DOHH2 (cell line): ENCODE results near the gene SMARCC2.

Experiments
- H3F3A ChIP-seq: fragments of 200-600 bp; sonication (generic), shearing (Covaris generic); 2 replicates; pipeline ENCODE4 v1.6.0; 2016; ENCODE audit warnings: antibody characterized with exemption, mild to moderate bottlenecking; ENCODE audit not compliant: control insufficient read depth, insufficient read depth
- H3K27ac ChIP-seq: fragments of 200-600 bp; sonication (generic); 2 replicates; pipeline ENCODE4 v1.5.1; 2014; ENCODE audit warnings: low read depth, mild to moderate bottlenecking, low read length, moderate library complexity
- H3K27me3 ChIP-seq: fragments of 200-600 bp; sonication (generic); 2 replicates; pipeline ENCODE4 v1.6.1; 2014; ENCODE audit warnings: mild to moderate bottlenecking, low read length, mixed read lengths; ENCODE audit not compliant: control insufficient read depth
- H3K36me3 ChIP-seq: fragments of 200-600 bp; sonication (generic); 2 replicates; pipeline ENCODE4 v1.6.1; 2014; ENCODE audit warnings: mild to moderate bottlenecking, low read length, moderate library complexity, mixed read lengths; ENCODE audit not compliant: control insufficient read depth
- H3K4me1 ChIP-seq: fragments of 200-600 bp; sonication (generic); 2 replicates; pipeline ENCODE4 v1.6.1; 2014; ENCODE audit warnings: mild to moderate bottlenecking, low read length, mixed read lengths; ENCODE audit not compliant: control insufficient read depth
- H3K4me2 ChIP-seq: fragments of 200-600 bp; sonication (generic); 2 replicates; pipeline ENCODE4 v1.6.0; 2014; ENCODE audit warnings: mild to moderate bottlenecking, low read length, moderate library complexity
- H3K4me3 ChIP-seq: fragments of 200-600 bp; sonication (generic); 2 replicates; pipeline ENCODE4 v1.5.1; 2014; ENCODE audit warnings: mild to moderate bottlenecking, low read length, mixed read lengths
- H3K79me2 ChIP-seq: fragments of 200-600 bp; sonication (generic); 2 replicates; pipeline ENCODE4 v1.6.1; 2014; ENCODE audit warnings: mild to moderate bottlenecking, low read length, mixed read lengths; ENCODE audit not compliant: control insufficient read depth
- H3K9me2 ChIP-seq: fragments of 200-600 bp; sonication (generic); replicated peaks from 2 replicates; pipeline ENCODE4 v1.6.1; 2014; ENCODE audit warnings: mild to moderate bottlenecking, low read length, mixed read lengths; ENCODE audit not compliant: control insufficient read depth
- H3K9me3 ChIP-seq: fragments of 200-600 bp; sonication (generic); 2 replicates; pipeline ENCODE4 v1.6.1; 2014; ENCODE audit warnings: antibody characterized with exemption, low read length, mixed read lengths; ENCODE audit not compliant: control insufficient read depth, insufficient read depth
- H4K20me1 ChIP-seq: fragments of 200-600 bp; sonication (generic); 2 replicates; pipeline ENCODE4 v1.6.0; 2014; ENCODE audit warnings: low read depth, mild to moderate bottlenecking, antibody characterized with exemption, low read length, moderate library complexity; ENCODE audit not compliant: control insufficient read depth, insufficient read depth
- EZH2phosphoT487 ChIP-seq: fragments of 200-600 bp; sonication (generic); IDR thresholded peaks from 2 replicates; pipeline ENCODE4 v1.6.1; 2017; ENCODE audit warnings: borderline replicate concordance, mild to moderate bottlenecking, antibody characterized with exemption, low read length, moderate library complexity, mixed read lengths
- TF ChIP-seq, protein P1 (sequence below): fragments of 200-600 bp; sonication (generic); IDR thresholded peaks from one replicate; pipeline ENCODE4 v1.5.1; 2014; ENCODE audit warnings: antibody characterized with exemption, mild to moderate bottlenecking, low read depth, low read length; ENCODE audit not compliant: poor library complexity, severe bottlenecking

SMARCC2 gene

DNA sequence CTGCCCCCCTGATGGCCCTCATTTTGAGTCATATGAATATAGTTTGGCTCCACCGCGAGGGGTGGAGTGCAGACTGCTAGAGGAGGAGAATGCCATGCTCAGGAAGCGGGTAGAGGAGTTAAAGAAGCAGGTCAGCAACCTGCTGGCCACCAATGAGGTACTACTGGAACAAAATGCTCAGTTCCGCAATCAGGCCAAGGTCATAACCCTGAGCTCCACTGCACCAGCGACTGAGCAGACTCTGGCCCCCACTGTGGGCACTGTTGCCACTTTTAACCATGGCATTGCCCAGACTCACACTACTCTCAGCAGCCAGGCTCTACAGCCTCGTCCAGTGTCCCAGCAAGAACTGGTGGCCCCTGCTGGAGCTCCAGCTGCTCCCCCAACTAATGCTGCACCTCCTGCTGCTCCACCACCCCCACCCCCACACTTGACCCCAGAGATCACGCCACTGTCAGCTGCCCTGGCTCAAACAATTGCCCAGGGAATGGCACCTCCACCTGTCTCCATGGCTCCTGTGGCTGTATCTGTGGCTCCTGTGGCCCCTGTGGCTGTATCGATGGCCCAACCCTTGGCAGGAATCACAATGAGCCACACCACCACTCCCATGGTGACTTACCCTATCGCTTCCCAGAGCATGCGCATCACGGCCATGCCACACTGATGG is 67.9 kb downstream of the SMARCC2 start:
- no peaks in the 10 kb centered on the region for H4K20me1 ChIP-seq
- no peak overlapping the region for H3K4me2 ChIP-seq
- H3K27me3 ChIP-seq, result no peaks in the 10 kb centered on the region
- H3K9me2 ChIP-seq, result no peaks in the 10 kb centered on the region
- H3K4me3 ChIP-seq, result no peak overlapping the region
- H3K79me2 ChIP-seq, result peaks cover 46% of the 10 kb centered on the region
- no peaks in the 10 kb centered on the region for H3K9me3 ChIP-seq
- no peak for TF ChIP-seq EZH2phosphoT487
- H3K4me1 ChIP-seq, result peaks cover 45% of the 10 kb centered on the region
- H3K27ac ChIP-seq, result no peak overlapping the region
- peaks cover 35% of the 10 kb centered on the region for H3F3A ChIP-seq
- H3K36me3 ChIP-seq, result peaks cover 42% of the 10 kb centered on the region

DNA sequence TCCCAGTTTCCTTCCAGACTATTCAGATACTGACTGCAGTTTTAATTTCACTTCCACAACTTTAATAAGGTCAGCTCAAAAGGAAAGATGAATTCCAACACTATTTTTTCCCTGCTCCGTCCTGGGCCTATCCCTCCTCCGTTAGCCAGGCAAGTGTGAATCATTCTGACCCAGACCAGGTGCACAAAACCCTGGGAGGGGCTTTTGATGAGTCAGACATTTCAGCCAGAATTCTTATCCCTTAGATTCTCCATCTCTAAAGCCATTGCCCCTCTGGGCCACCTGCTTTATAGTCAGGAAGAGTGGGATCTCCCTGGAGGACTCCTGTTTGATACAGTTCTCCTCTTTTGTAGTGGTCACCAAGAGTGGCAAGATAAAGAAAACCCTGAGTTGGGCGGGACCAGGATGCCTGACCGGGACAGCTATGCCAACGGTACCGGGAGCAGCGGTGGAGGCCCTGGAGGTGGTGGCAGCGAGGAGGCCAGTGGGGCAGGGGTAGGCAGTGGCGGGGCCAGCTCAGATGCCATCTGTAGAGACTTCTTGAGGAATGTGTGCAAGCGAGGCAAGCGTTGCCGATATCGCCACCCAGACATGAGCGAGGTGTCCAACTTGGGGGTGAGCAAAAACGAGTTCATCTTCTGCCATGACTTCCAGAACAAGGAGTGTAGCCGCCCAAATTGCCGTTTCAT is 69.0 kb downstream of the SMARCC2 start:
- peaks cover 42% of the 10 kb centered on the region for H3K36me3 ChIP-seq
- TF ChIP-seq, protein P1, sequence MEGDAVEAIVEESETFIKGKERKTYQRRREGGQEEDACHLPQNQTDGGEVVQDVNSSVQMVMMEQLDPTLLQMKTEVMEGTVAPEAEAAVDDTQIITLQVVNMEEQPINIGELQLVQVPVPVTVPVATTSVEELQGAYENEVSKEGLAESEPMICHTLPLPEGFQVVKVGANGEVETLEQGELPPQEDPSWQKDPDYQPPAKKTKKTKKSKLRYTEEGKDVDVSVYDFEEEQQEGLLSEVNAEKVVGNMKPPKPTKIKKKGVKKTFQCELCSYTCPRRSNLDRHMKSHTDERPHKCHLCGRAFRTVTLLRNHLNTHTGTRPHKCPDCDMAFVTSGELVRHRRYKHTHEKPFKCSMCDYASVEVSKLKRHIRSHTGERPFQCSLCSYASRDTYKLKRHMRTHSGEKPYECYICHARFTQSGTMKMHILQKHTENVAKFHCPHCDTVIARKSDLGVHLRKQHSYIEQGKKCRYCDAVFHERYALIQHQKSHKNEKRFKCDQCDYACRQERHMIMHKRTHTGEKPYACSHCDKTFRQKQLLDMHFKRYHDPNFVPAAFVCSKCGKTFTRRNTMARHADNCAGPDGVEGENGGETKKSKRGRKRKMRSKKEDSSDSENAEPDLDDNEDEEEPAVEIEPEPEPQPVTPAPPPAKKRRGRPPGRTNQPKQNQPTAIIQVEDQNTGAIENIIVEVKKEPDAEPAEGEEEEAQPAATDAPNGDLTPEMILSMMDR, result no peak
- no peak for TF ChIP-seq EZH2phosphoT487
- peak overlapping the region; percentile 99 for H3K4me2 ChIP-seq
- no peaks in the 10 kb centered on the region for H3K9me3 ChIP-seq
- no peaks in the 10 kb centered on the region for H3K9me2 ChIP-seq
- H3K4me3 ChIP-seq, result peak overlapping the region; percentile 82
- peaks cover 36% of the 10 kb centered on the region for H3F3A ChIP-seq
- H3K79me2 ChIP-seq, result peaks cover 44% of the 10 kb centered on the region
- H3K4me1 ChIP-seq, result peaks cover 37% of the 10 kb centered on the region
- H3K27ac ChIP-seq, result no peak overlapping the region
- H4K20me1 ChIP-seq, result no peaks in the 10 kb centered on the region
- H3K27me3 ChIP-seq, result no peaks in the 10 kb centered on the region

DNA sequence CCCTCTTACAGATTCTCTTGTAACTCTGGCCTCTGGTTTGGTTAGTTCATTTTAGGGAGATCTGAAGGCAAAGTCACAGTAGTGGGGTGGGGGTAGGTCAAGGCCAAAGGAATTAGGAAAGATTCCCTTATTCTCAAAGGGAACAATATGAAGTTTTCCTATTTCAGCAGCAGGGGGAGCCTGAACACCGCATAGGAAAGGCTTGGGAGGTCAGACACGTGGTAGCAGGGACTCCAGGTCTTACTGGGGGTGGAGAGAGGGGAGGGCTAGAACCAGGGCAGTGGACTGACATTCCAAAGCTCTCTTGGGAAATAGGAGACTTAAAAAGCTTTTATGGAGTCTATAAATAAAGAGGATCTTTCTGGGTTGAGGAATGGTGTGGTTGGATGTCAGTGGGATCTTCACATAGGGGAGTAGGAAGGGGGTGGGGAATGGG is 69.9 kb downstream of the SMARCC2 start:
- peak overlapping the region; percentile 80 for H3K27ac ChIP-seq
- TF ChIP-seq EZH2phosphoT487, result no peak
- TF ChIP-seq, protein P1, result peak; percentile 81
- no peaks in the 10 kb centered on the region for H3K27me3 ChIP-seq
- peaks cover 42% of the 10 kb centered on the region for H3K79me2 ChIP-seq
- H3K4me2 ChIP-seq, result peak overlapping the region; percentile 99
- peaks cover 42% of the 10 kb centered on the region for H3K36me3 ChIP-seq
- H3K4me3 ChIP-seq, result peak overlapping the region; percentile 82
- no peaks in the 10 kb centered on the region for H3K9me2 ChIP-seq
- H3F3A ChIP-seq, result peaks cover 41% of the 10 kb centered on the region
- H3K9me3 ChIP-seq, result no peaks in the 10 kb centered on the region
- peaks cover 33% of the 10 kb centered on the region for H3K4me1 ChIP-seq
- H4K20me1 ChIP-seq, result no peaks in the 10 kb centered on the region

DNA sequence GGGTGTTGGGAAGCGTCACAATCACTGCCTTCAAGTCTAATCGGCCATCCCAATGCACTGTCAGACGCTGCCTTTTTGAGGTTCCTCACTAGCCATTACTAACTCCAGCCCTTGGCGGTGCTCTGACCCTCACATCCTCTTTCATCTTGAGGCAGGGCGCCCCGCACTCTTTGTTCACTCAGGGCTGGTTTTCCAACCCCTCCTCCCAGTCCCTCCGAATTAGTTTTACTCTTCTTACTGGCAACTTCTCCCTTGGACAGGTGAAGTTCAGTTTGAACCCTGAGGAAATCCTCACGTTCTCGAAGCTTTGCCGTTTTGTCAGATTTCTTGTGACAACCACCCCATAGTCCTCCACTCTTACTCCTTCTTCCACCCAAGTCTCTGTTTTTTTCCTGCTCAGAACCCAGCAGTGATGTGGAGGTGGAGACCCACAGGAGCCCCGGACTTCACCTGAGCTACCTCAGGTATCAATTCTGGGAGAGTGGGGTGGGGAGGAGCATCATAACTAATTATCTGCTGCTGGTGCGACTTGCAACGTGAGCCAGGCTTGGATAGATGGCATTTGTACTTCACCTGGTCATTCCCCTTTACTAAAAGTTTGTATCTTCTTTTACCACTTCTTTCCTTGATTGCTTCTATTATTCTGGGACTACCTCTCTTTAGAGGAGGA is 70.5 kb downstream of the SMARCC2 start:
- no peaks in the 10 kb centered on the region for H4K20me1 ChIP-seq
- H3K36me3 ChIP-seq, result peaks cover 48% of the 10 kb centered on the region
- peak overlapping the region; percentile 99 for H3K4me2 ChIP-seq
- no peaks in the 10 kb centered on the region for H3K9me2 ChIP-seq
- H3F3A ChIP-seq, result peaks cover 41% of the 10 kb centered on the region
- peaks cover 36% of the 10 kb centered on the region for H3K79me2 ChIP-seq
- peaks cover 27% of the 10 kb centered on the region for H3K4me1 ChIP-seq
- H3K9me3 ChIP-seq, result no peaks in the 10 kb centered on the region
- peak overlapping the region; percentile 80 for H3K27ac ChIP-seq
- no peak for TF ChIP-seq EZH2phosphoT487
- TF ChIP-seq, protein P1, result no peak
- peak overlapping the region; percentile 82 for H3K4me3 ChIP-seq
- no peaks in the 10 kb centered on the region for H3K27me3 ChIP-seq
